Mesodermal cell (in vitro differentiated cells): Measurements from ENCODE around the gene SPOCK1.

Source experiments
- H3K27ac ChIP-seq: 2 replicates; pipeline ENCODE4 v1.7.0; 2013; ENCODE audit warnings: mild to moderate bottlenecking, low read depth, low read length, moderate library complexity; ENCODE audit not compliant: severe bottlenecking
- H3K36me3 ChIP-seq: 2 replicates; pipeline ENCODE4 v1.7.1; 2013; ENCODE audit warnings: mild to moderate bottlenecking, low read length, moderate library complexity; ENCODE audit not compliant: control insufficient read depth, insufficient read depth
- H3K4me1 ChIP-seq: one replicate; pipeline ENCODE4 v1.7.1; 2013; ENCODE audit warnings: mild to moderate bottlenecking, low read length; ENCODE audit not compliant: insufficient read depth, control insufficient read depth, poor library complexity, severe bottlenecking
- H3K4me3 ChIP-seq: 2 replicates; pipeline ENCODE4 v1.7.0; 2013; ENCODE audit warnings: low read length, control low read depth, mild to moderate bottlenecking; ENCODE audit not compliant: insufficient read depth, poor library complexity, severe bottlenecking; ENCODE audit errors: extremely low read depth
- H3K9me3 ChIP-seq: 2 replicates; pipeline ENCODE4 v1.7.1; 2013; ENCODE audit warnings: mild to moderate bottlenecking, low read length, moderate library complexity; ENCODE audit not compliant: control insufficient read depth
- WGBS, 2 experiments: methylation state at CpG; one replicate each; pipeline ENCODE4 v1.1.5; 2013; ENCODE audit warnings: missing lambda C conversion rate in 2 of 2; ENCODE audit not compliant: insufficient coverage in 2 of 2; 5-methylcytosine and 5-hydroxymethylcytosine counted together

Gene SPOCK1

GRCh38 chr5:137228816-137229215 is 270.3 kb downstream of the SPOCK1 start:
- no peaks in the 10 kb centered on the region for H3K4me1 ChIP-seq
- WGBS, 2 experiments = 100% methylated on average over 3 to 4 of the region's 4 CpGs
- no peaks in the 10 kb centered on the region for H3K36me3 ChIP-seq
- no peak overlapping the region for H3K27ac ChIP-seq
- no peaks in the 10 kb centered on the region for H3K9me3 ChIP-seq
- no peak overlapping the region for H3K4me3 ChIP-seq

- 57 to 59% methylated on average over 1 to 3 of the region's 3 CpGs for WGBS, 2 experiments
- Histone ChIP-seq H3K27ac (no peak overlapping the region), H3K4me1 (no peaks in the 10 kb centered on the region), H3K4me3 (no peak overlapping the region), H3K36me3 (no peaks in the 10 kb centered on the region), H3K9me3 (no peaks in the 10 kb centered on the region)
Observed at GRCh38 chr5:137226081-137226480, 273.0 kb downstream of the SPOCK1 start.

GRCh38 chr5:137223324-137224295 is 275.5 kb downstream of the SPOCK1 start:
- WGBS, 2 experiments = 90 to 92% methylated on average over 3 of the region's 4 CpGs
- H3K9me3 ChIP-seq = no peaks in the 10 kb centered on the region
- no peaks in the 10 kb centered on the region for H3K4me1 ChIP-seq
- no peak overlapping the region for H3K4me3 ChIP-seq
- no peak overlapping the region for H3K27ac ChIP-seq
- H3K36me3 ChIP-seq = no peaks in the 10 kb centered on the region

- no peaks in the 10 kb centered on the region for H3K36me3 ChIP-seq
- WGBS, 2 experiments = 64 to 72% methylated on average over 2 to 3 of the region's 3 CpGs
- no peak overlapping the region for H3K4me3 ChIP-seq
- H3K4me1 ChIP-seq = no peaks in the 10 kb centered on the region
- H3K27ac ChIP-seq = no peak overlapping the region
- H3K9me3 ChIP-seq = no peaks in the 10 kb centered on the region
Observed at GRCh38 chr5:137221943-137222342, 277.2 kb downstream of the SPOCK1 start.

GRCh38 chr5:137220523-137220927 is 278.6 kb downstream of the SPOCK1 start:
- Histone ChIP-seq H3K9me3 (no peaks in the 10 kb centered on the region), H3K4me1 (no peaks in the 10 kb centered on the region), H3K4me3 (no peak overlapping the region), H3K36me3 (no peaks in the 10 kb centered on the region), H3K27ac (no peak overlapping the region)
- 50 to 63% methylated on average over 1 of the region's 3 CpGs for WGBS, 2 experiments

- no peak overlapping the region for H3K27ac ChIP-seq
- no peaks in the 10 kb centered on the region for H3K36me3 ChIP-seq
- no peak overlapping the region for H3K4me3 ChIP-seq
- H3K4me1 ChIP-seq = peaks cover 6% of the 10 kb centered on the region
- 83% methylated on average over 1 of the region's 1 CpG; no CpG with 5 or more reads in 1 of the 2 experiments for WGBS, 2 experiments
- H3K9me3 ChIP-seq = no peaks in the 10 kb centered on the region
Observed at GRCh38 chr5:137218896-137219295, 280.2 kb downstream of the SPOCK1 start.

GRCh38 chr5:137218471-137218870 is 280.7 kb downstream of the SPOCK1 start:
- 0% methylated on average over 1 of the region's 1 CpG for whole genome bisulfite sequencing, 2 experiments
- no peak overlapping the region for H3K4me3 ChIP-seq

GRCh38 chr5:137217599-137218200 is 281.4 kb downstream of the SPOCK1 start:
- Histone ChIP-seq H3K4me1 (peaks cover 11% of the 10 kb centered on the region), H3K4me3 (no peak overlapping the region), H3K9me3 (no peaks in the 10 kb centered on the region), H3K27ac (no peak overlapping the region), H3K36me3 (no peaks in the 10 kb centered on the region)
- WGBS, 2 experiments = 93% methylated on average over 3 of the region's 6 CpGs; no CpG with 5 or more reads in 1 of the 2 experiments

More at GRCh38 chr5:137218471-137218870, 280.7 kb downstream of the SPOCK1 start:
- Histone ChIP-seq H3K4me1 (peaks cover 10% of the 10 kb centered on the region), H3K9me3 (no peaks in the 10 kb centered on the region), H3K36me3 (no peaks in the 10 kb centered on the region), H3K27ac (no peak overlapping the region)

GRCh38 chr5:137216976-137217598 is 282.0 kb downstream of the SPOCK1 start:
- WGBS, 2 experiments = 90 to 100% methylated on average over 3 of the region's 5 CpGs

GRCh38 chr5:137215780-137216179 is 283.3 kb downstream of the SPOCK1 start:
- Histone ChIP-seq H3K27ac (no peak overlapping the region), H3K9me3 (no peaks in the 10 kb centered on the region), H3K36me3 (no peaks in the 10 kb centered on the region), H3K4me3 (no peak overlapping the region), H3K4me1 (peaks cover 11% of the 10 kb centered on the region)
- WGBS, 2 experiments = 88 to 100% methylated on average over 1 of the region's 2 CpGs

More at GRCh38 chr5:137216976-137217598, 282.0 kb downstream of the SPOCK1 start:
- Histone ChIP-seq H3K9me3 (no peaks in the 10 kb centered on the region), H3K27ac (no peak overlapping the region), H3K4me1 (peaks cover 11% of the 10 kb centered on the region), H3K36me3 (no peaks in the 10 kb centered on the region), H3K4me3 (no peak overlapping the region)
